22Rv1 (cell line): Measurements from ENCODE around the gene IFITM10.

Experiments used
- H3K27ac ChIP-seq: fragments of 450-650 bp; 2 replicates; pipeline ENCODE4 v1.5.1; 2017
- CTCF ChIP-seq: fragments of 450-650 bp; IDR thresholded peaks from 2 replicates; pipeline ENCODE4 v1.5.1; 2017; ENCODE audit warnings: mild to moderate bottlenecking
- ZFX ChIP-seq: fragments of 450-650 bp; IDR thresholded peaks from 2 replicates; pipeline ENCODE4 v1.6.1; 2017; ENCODE audit warnings: antibody characterized with exemption, borderline replicate concordance

IFITM10 gene

GRCh38 chr11:1780700-1781592 is 30.6 kb upstream of the IFITM10 start:
- TF ChIP-seq CTCF (no peak), ZFX (no peak)
- H3K27ac ChIP-seq = no peak overlapping the region

GRCh38 chr11:1779806-1780699 is 29.7 kb upstream of the IFITM10 start:
- H3K27ac ChIP-seq = no peak overlapping the region
- no peak for TF ChIP-seq ZFX
- no peak for TF ChIP-seq CTCF

GRCh38 chr11:1779034-1779805 is 28.8 kb upstream of the IFITM10 start:
- no peak overlapping the region for H3K27ac ChIP-seq
- TF ChIP-seq CTCF (no peak), ZFX (no peak)

- TF ChIP-seq ZFX (no peak), CTCF (no peak)
- H3K27ac ChIP-seq = no peak overlapping the region
Observed at GRCh38 chr11:1778141-1778911, 27.9 kb upstream of the IFITM10 start.

- TF ChIP-seq ZFX (no peak), CTCF (no peak)
- no peak overlapping the region for H3K27ac ChIP-seq
Observed at GRCh38 chr11:1777737-1778136, 27.3 kb upstream of the IFITM10 start.

GRCh38 chr11:1776944-1777715 is 26.7 kb upstream of the IFITM10 start:
- TF ChIP-seq CTCF (no peak), ZFX (no peak)
- no peak overlapping the region for H3K27ac ChIP-seq
